Endodermal cell (in vitro differentiated cells): Measurements from ENCODE around the gene UNC45A. TPM values are rescaled to one million over a fixed set of nuclear protein-coding genes. Genes with fewer than 3 reads are reported as not detected.
"Not testable (repeated sequence)": the region's sequence is repeated elsewhere in the genome, so short reads cannot be mapped to it uniquely, and the experiment has no call there.

Experiments
- DNase-seq: peaks from one replicate; pipeline ENCODE4 v3.0.0-alpha.2; 2017
- H3K27ac ChIP-seq: 2 replicates; pipeline ENCODE4 v1.5.1; 2013; ENCODE audit warnings: mild to moderate bottlenecking, low read depth, low read length, moderate library complexity
- H3K27me3 ChIP-seq: 2 replicates; pipeline ENCODE4 v1.6.1; 2013; ENCODE audit warnings: mild to moderate bottlenecking, low read length, moderate library complexity; ENCODE audit not compliant: insufficient read depth, control insufficient read depth, poor library complexity, severe bottlenecking
- H3K36me3 ChIP-seq: 2 replicates; pipeline ENCODE4 v1.7.0; 2013; ENCODE audit warnings: mild to moderate bottlenecking, low read length, moderate library complexity; ENCODE audit not compliant: control insufficient read depth, insufficient read depth
- H3K4me1 ChIP-seq: one replicate; pipeline ENCODE4 v1.7.0; 2013; ENCODE audit warnings: low read length; ENCODE audit not compliant: control insufficient read depth, insufficient read depth
- H3K4me3 ChIP-seq: 2 replicates; pipeline ENCODE4 v1.5.1; 2013; ENCODE audit warnings: mild to moderate bottlenecking, low read length, moderate library complexity
- H3K9ac ChIP-seq: 2 replicates; pipeline ENCODE4 v1.6.1; 2013; ENCODE audit warnings: mild to moderate bottlenecking, low read length, moderate library complexity; ENCODE audit not compliant: poor library complexity, severe bottlenecking; ENCODE audit errors: extremely low read depth
- H3K9me3 ChIP-seq: 2 replicates; pipeline ENCODE4 v1.6.1; 2013; ENCODE audit warnings: mild to moderate bottlenecking, low read length, moderate library complexity; ENCODE audit not compliant: control insufficient read depth
- H3K27ac Mint-ChIP-seq: 2 replicates; pipeline ENCODE4 v1.8.0; 2020; ENCODE audit warnings: mixed read lengths
- H3K27me3 Mint-ChIP-seq: 2 replicates; pipeline ENCODE4 v1.8.0; 2021; ENCODE audit warnings: mild to moderate bottlenecking, mixed read lengths; ENCODE audit not compliant: insufficient read depth
- H3K36me3 Mint-ChIP-seq: 2 replicates; pipeline ENCODE4 v1.8.0; 2020; ENCODE audit warnings: low read depth, mixed read lengths
- H3K4me1 Mint-ChIP-seq: 2 replicates; pipeline ENCODE4 v1.8.0; 2020; ENCODE audit warnings: mixed read lengths
- H3K4me3 Mint-ChIP-seq: 2 replicates; pipeline ENCODE4 v1.8.0; 2020; ENCODE audit warnings: mild to moderate bottlenecking, moderate library complexity, mixed read lengths
- H3K9me3 Mint-ChIP-seq: 2 replicates; pipeline ENCODE4 v1.8.0; 2020; ENCODE audit warnings: mild to moderate bottlenecking, mixed read lengths
- WGBS, 2 experiments: methylation state at CpG; one replicate each; pipeline versions ENCODE4 v1.1.5 to v1.1.7; 2013; ENCODE audit warnings: missing lambda C conversion rate in 2 of 2, mixed read lengths in 1 of 2; ENCODE audit not compliant: insufficient coverage in 1 of 2, insufficient read length in 1 of 2; 5-methylcytosine and 5-hydroxymethylcytosine counted together
- total RNA-seq, 2 donors: library from RNA; stranded (reverse); fragmentation: NEBNext Ultra II Directional in 1 of 2; extraction: Animal tissue kit (Norgen Biotek cat#: 25700) in 1 of 2; gene quantifications; 2 replicates in 1 of 2; 3 replicates in 1 of 2; pipeline ENCODE4 v1.2.1, GENCODE V29; 2021
- TF ChIP-seq, protein P1 (sequence below): fragments of 200-600 bp; sonication (generic); conservative IDR thresholded peaks from 2 replicates; pipeline ENCODE4 v1.5.0; 2021; ENCODE audit warnings: antibody characterized with exemption, mild to moderate bottlenecking

The UNC45A gene
- total RNA-seq, 2 donors from 2014 or later = 92.5 to 96.6 TPM

DNA sequence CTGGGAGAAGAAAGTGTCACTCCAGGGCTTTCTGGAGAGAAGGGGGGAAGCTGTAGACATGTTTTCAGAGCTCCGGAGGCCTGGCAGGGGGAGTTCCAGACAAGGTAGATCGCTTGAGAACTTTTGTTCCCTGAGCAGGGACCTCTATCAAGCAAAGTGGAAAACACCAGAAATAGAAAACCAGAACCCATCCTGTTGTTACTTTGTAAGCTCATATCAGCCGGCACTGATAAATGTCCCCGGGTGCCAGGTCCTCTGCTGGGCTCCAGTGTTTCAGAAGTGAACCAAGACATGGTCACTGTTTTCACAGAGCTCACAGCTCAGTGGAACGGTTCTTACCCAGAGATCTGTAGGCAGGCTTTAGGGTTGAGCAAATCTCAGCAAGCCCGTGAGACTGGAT lies 16.2 kb upstream of the UNC45A start:
- peaks cover 48% of the 10 kb centered on the region for H3K36me3 ChIP-seq
- 93 to 96% methylated on average over 6 of the region's 6 CpGs for WGBS, 2 experiments
- H3K4me1 Mint-ChIP-seq = peaks cover 5% of the 10 kb centered on the region

GRCh38 chr15:90921887-90922286 lies 13.2 kb upstream of the UNC45A start:
- Histone ChIP-seq H3K9me3 (no peaks in the 10 kb centered on the region), H3K9ac (no peak overlapping the region), H3K27ac (no peak overlapping the region), H3K27me3 (no peaks in the 10 kb centered on the region), H3K36me3 (peaks cover 34% of the 10 kb centered on the region), H3K4me3 (no peak overlapping the region), H3K4me1 (peaks cover 3% of the 10 kb centered on the region)
- no peak overlapping the region for H3K27ac Mint-ChIP-seq
- peaks cover 11% of the 10 kb centered on the region for H3K4me1 Mint-ChIP-seq
- no peaks in the 10 kb centered on the region for H3K27me3 Mint-ChIP-seq
- TF ChIP-seq, protein P1, sequence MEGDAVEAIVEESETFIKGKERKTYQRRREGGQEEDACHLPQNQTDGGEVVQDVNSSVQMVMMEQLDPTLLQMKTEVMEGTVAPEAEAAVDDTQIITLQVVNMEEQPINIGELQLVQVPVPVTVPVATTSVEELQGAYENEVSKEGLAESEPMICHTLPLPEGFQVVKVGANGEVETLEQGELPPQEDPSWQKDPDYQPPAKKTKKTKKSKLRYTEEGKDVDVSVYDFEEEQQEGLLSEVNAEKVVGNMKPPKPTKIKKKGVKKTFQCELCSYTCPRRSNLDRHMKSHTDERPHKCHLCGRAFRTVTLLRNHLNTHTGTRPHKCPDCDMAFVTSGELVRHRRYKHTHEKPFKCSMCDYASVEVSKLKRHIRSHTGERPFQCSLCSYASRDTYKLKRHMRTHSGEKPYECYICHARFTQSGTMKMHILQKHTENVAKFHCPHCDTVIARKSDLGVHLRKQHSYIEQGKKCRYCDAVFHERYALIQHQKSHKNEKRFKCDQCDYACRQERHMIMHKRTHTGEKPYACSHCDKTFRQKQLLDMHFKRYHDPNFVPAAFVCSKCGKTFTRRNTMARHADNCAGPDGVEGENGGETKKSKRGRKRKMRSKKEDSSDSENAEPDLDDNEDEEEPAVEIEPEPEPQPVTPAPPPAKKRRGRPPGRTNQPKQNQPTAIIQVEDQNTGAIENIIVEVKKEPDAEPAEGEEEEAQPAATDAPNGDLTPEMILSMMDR = no peak
- no peak overlapping the region for H3K4me3 Mint-ChIP-seq
- peaks cover 28% of the 10 kb centered on the region for H3K36me3 Mint-ChIP-seq
- no peaks in the 10 kb centered on the region for H3K9me3 Mint-ChIP-seq
- DNase-seq = no peak
- 97 to 100% methylated on average over 4 of the region's 4 CpGs for WGBS, 2 experiments

More for the DNA sequence above, 16.2 kb upstream of the UNC45A start:
- TF ChIP-seq, protein P1 = no peak
- Mint-ChIP-seq H3K36me3 (peaks cover 36% of the 10 kb centered on the region), H3K27ac (no peak overlapping the region), H3K9me3 (no peaks in the 10 kb centered on the region), H3K27me3 (no peaks in the 10 kb centered on the region), H3K4me3 (no peak overlapping the region)
- H3K9me3 ChIP-seq = no peaks in the 10 kb centered on the region
- no peak for DNase-seq
- no peak overlapping the region for H3K27ac ChIP-seq
- H3K27me3 ChIP-seq = no peaks in the 10 kb centered on the region
- no peaks in the 10 kb centered on the region for H3K4me1 ChIP-seq
- no peak overlapping the region for H3K9ac ChIP-seq
- no peak overlapping the region for H3K4me3 ChIP-seq

DNA sequence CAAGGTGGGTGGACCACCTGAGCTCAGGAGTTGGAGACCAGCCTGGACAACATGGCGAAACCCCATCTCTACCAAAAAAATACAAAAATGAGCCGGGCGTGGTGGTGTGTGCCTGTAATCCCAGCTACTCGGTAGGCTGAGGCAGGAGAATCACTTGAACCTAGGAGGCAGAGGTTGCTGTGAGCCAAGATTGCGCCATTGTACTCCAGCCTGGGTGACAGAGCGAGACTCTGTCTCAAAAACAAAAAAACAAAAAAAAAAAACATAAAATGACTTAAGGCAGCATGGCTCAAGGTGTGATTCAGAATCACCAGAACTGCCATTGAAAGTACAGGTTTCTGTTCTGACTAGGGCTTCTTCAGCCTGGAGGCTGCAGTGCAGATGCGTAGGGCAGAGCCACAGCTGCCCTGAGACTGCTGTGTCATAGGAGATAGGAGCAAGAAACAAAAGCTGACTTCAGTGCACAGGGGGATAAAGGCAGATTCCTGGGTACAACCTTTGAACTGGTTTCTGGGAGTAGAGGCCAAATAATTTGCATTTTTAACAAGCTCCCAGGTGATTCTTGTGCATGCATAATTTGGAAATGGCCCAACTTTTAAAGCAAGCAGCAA lies 12.3 kb upstream of the UNC45A start:
- H3K27me3 Mint-ChIP-seq = not testable (repeated sequence)

GRCh38 chr15:90924375-90924774 lies 10.7 kb upstream of the UNC45A start:
- Histone ChIP-seq H3K9me3 (no peaks in the 10 kb centered on the region), H3K27me3 (no peaks in the 10 kb centered on the region), H3K4me3 (no peak overlapping the region), H3K27ac (no peak overlapping the region), H3K9ac (no peak overlapping the region), H3K4me1 (peaks cover 3% of the 10 kb centered on the region), H3K36me3 (peaks cover 25% of the 10 kb centered on the region)
- H3K27me3 Mint-ChIP-seq = no peaks in the 10 kb centered on the region
- H3K4me3 Mint-ChIP-seq = no peak overlapping the region
- DNase-seq = no peak
- H3K27ac Mint-ChIP-seq = no peak overlapping the region
- 88% methylated on average over 4 to 5 of the region's 5 CpGs for WGBS, 2 experiments
- no peaks in the 10 kb centered on the region for H3K9me3 Mint-ChIP-seq
- H3K4me1 Mint-ChIP-seq = peaks cover 11% of the 10 kb centered on the region
- TF ChIP-seq, protein P1 = no peak
- H3K36me3 Mint-ChIP-seq = peaks cover 17% of the 10 kb centered on the region

More for the DNA sequence above, 12.3 kb upstream of the UNC45A start:
- H3K27me3 ChIP-seq, H3K4me3 Mint-ChIP-seq, H3K9me3 ChIP-seq, H3K4me1 ChIP-seq, H3K9me3 Mint-ChIP-seq, H3K4me3 ChIP-seq, DNase-seq, H3K27ac ChIP-seq, H3K9ac ChIP-seq: not testable (repeated sequence)
- Mint-ChIP-seq H3K36me3 (peaks cover 25% of the 10 kb centered on the region), H3K27ac (peak overlapping the region; percentile 39), H3K4me1 (peaks cover 11% of the 10 kb centered on the region)
- H3K36me3 ChIP-seq = peaks cover 34% of the 10 kb centered on the region
- 93% methylated on average over 4 to 7 of the region's 7 CpGs for WGBS, 2 experiments

GRCh38 chr15:90926766-90927165 lies 8.3 kb upstream of the UNC45A start:
- H3K9me3 ChIP-seq, H3K27ac ChIP-seq, H3K9me3 Mint-ChIP-seq, H3K4me3 Mint-ChIP-seq, H3K36me3 Mint-ChIP-seq, H3K4me1 ChIP-seq, H3K9ac ChIP-seq, H3K4me3 ChIP-seq, H3K27ac Mint-ChIP-seq, DNase-seq, H3K27me3 Mint-ChIP-seq, H3K36me3 ChIP-seq, H3K27me3 ChIP-seq: not testable (repeated sequence)
- WGBS, 2 experiments = 85 to 93% methylated on average over 9 to 10 of the region's 10 CpGs
- peaks cover 11% of the 10 kb centered on the region for H3K4me1 Mint-ChIP-seq
